NCI-H2196 treated with DMSO at 0.1 percent for 48 hours (cell line): ENCODE measurements around the gene ARL8A.
"Not testable (repeated sequence)": the region's sequence is repeated elsewhere in the genome, so short reads cannot be mapped to it uniquely, and the experiment has no call there.

ENCODE experiments used
- DNase-seq: peaks from one replicate; lab custom pipeline; 2025; ENCODE audit not compliant: unreplicated experiment; lab: John Stamatoyannopoulos, UW

The ARL8A gene

GRCh38 chr1:202121006-202121405, 23.5 kb downstream of the ARL8A start:
- no peak for DNase-seq

GRCh38 chr1:202117898-202118371, 26.6 kb downstream of the ARL8A start:
- no peak for DNase-seq

GRCh38 chr1:202116287-202116686, 28.2 kb downstream of the ARL8A start:
- DNase-seq = no peak

GRCh38 chr1:202113690-202114300, 30.7 kb downstream of the ARL8A start:
- DNase-seq = no peak

GRCh38 chr1:202112859-202113689, 31.5 kb downstream of the ARL8A start:
- DNase-seq = peak; percentile 55

- DNase-seq = not testable (repeated sequence)
Observed at GRCh38 chr1:202111589-202111988, 32.9 kb downstream of the ARL8A start.

- no peak for DNase-seq
Observed at GRCh38 chr1:202110977-202111376, 33.6 kb downstream of the ARL8A start.

- DNase-seq = peak; percentile 84
Observed at GRCh38 chr1:202107801-202108731, 36.5 kb downstream of the ARL8A start.

- DNase-seq = peak; percentile 93
Observed at GRCh38 chr1:202107321-202107761, 37.2 kb downstream of the ARL8A start.

GRCh38 chr1:202106340-202107254, 37.9 kb downstream of the ARL8A start:
- DNase-seq = peak; percentile 71

- DNase-seq = peak; percentile 60
Observed at GRCh38 chr1:202105571-202106339, 38.8 kb downstream of the ARL8A start.

- no peak for DNase-seq
Observed at GRCh38 chr1:202104073-202104472, 40.5 kb downstream of the ARL8A start.

GRCh38 chr1:202101184-202101583, 43.4 kb downstream of the ARL8A start:
- DNase-seq = no peak

GRCh38 chr1:202093858-202094257, 50.7 kb downstream of the ARL8A start:
- no peak for DNase-seq

GRCh38 chr1:202090994-202091393, 53.5 kb downstream of the ARL8A start:
- DNase-seq = no peak

- no peak for DNase-seq
Observed at GRCh38 chr1:202088206-202088605, 56.3 kb downstream of the ARL8A start.

- DNase-seq = peak; percentile 94
Observed at GRCh38 chr1:202086579-202087350, 57.8 kb downstream of the ARL8A start.

- peak; percentile 55 for DNase-seq
Observed at GRCh38 chr1:202085682-202086373, 58.7 kb downstream of the ARL8A start.
